ENCODE results near the gene AGRN.

AGRN gene

DNA sequence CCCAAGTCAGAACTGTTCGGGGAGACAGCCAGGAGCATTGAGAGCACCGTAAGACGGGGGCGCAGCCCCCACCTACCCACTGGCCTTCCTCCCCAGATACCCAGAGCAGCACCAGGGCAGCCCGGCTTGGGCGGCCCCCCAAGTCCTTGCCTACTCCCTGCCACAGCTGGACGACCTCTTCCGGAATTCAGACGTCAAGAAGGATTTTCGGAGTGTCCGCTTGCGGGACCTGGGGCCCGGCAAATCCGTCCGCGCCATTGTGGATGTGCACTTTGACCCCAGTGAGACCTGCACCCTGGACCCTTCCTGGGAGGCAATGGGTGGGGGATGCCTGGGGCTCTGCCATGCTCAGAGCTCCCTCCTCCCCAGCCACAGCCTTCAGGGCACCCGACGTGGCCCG is 27.5 kb downstream of the AGRN start:
- Histone ChIP-seq H3K4me1 (ENCODE audit: control insufficient read depth in 2 of 2, insufficient read depth in 2 of 2, low read length in 2 of 2) (peaks cover 0 to 6% of the 10 kb centered on the region in 2 donors), H3K27me3 (ENCODE audit: control insufficient read depth in 2 of 2, insufficient read depth in 2 of 2, low read length in 2 of 2) (no peaks in the 10 kb centered on the region), H3K9me3 (ENCODE audit: control insufficient read depth in 2 of 2, low read length in 2 of 2) (no peaks in the 10 kb centered on the region), H3K4me3 (ENCODE audit: low read length in 2 of 2) (no peak overlapping the region), H3K36me3 (ENCODE audit: control insufficient read depth in 2 of 2, insufficient read depth in 2 of 2, low read length in 2 of 2) (peaks cover 3 to 10% of the 10 kb centered on the region in 2 donors), H3K9ac (ENCODE audit: low read depth in 1 of 2, low read length in 2 of 2) (no peak overlapping the region), H3K27ac (ENCODE audit: low read depth in 2 of 2, low read length in 2 of 2) (no peak overlapping the region)

DNA sequence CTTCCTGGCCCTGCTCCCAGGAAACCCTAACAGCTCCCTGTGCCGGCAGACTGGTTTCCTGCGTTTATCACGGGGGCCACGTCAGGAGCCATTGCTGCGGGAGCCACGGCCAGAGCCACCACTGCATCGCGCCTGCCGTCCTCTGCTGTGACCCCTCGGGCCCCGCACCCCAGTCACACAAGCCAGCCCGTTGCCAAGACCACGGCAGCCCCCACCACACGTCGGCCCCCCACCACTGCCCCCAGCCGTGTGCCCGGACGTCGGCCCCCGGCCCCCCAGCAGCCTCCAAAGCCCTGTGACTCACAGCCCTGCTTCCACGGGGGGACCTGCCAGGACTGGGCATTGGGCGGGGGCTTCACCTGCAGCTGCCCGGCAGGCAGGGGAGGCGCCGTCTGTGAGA is 28.0 kb downstream of the AGRN start:
- Histone ChIP-seq H3K36me3 (ENCODE audit: control insufficient read depth in 2 of 2, insufficient read depth in 2 of 2, low read length in 2 of 2) (peaks cover 5 to 12% of the 10 kb centered on the region in 2 donors), H3K27ac (ENCODE audit: low read depth in 2 of 2, low read length in 2 of 2) (no peak overlapping the region), H3K4me3 (ENCODE audit: low read length in 2 of 2) (no peak overlapping the region), H3K9ac (ENCODE audit: low read depth in 1 of 2, low read length in 2 of 2) (no peak overlapping the region), H3K27me3 (ENCODE audit: control insufficient read depth in 2 of 2, insufficient read depth in 2 of 2, low read length in 2 of 2) (no peaks in the 10 kb centered on the region), H3K4me1 (ENCODE audit: control insufficient read depth in 2 of 2, insufficient read depth in 2 of 2, low read length in 2 of 2) (peaks cover 0 to 6% of the 10 kb centered on the region in 2 donors), H3K9me3 (ENCODE audit: control insufficient read depth in 2 of 2, low read length in 2 of 2) (no peaks in the 10 kb centered on the region)

DNA sequence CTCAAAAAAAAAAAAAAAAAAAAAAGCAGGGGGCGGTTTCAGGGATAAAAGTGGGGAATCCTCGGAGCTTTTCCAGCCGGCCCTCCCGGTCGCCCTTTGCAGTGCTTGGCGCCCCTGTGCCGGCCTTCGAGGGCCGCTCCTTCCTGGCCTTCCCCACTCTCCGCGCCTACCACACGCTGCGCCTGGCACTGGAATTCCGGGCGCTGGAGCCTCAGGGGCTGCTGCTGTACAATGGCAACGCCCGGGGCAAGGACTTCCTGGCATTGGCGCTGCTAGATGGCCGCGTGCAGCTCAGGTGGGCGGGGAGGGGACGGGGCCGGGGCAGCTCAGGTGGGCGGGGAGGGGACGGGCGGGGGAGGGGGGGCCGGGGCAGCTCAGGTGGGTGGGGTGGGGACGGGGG is 28.8 kb downstream of the AGRN start:
- Histone ChIP-seq H3K27me3 (ENCODE audit: control insufficient read depth in 2 of 2, insufficient read depth in 2 of 2, low read length in 2 of 2) (no peaks in the 10 kb centered on the region), H3K27ac (ENCODE audit: low read depth in 2 of 2, low read length in 2 of 2) (no peak overlapping the region), H3K4me1 (ENCODE audit: control insufficient read depth in 2 of 2, insufficient read depth in 2 of 2, low read length in 2 of 2) (peaks cover 0 to 6% of the 10 kb centered on the region in 2 donors), H3K4me3 (ENCODE audit: low read length in 2 of 2) (no peak overlapping the region), H3K9ac (ENCODE audit: low read depth in 1 of 2, low read length in 2 of 2) (no peak overlapping the region), H3K36me3 (ENCODE audit: control insufficient read depth in 2 of 2, insufficient read depth in 2 of 2, low read length in 2 of 2) (peaks cover 7 to 11% of the 10 kb centered on the region in 2 donors), H3K9me3 (ENCODE audit: control insufficient read depth in 2 of 2, low read length in 2 of 2) (no peaks in the 10 kb centered on the region)

DNA sequence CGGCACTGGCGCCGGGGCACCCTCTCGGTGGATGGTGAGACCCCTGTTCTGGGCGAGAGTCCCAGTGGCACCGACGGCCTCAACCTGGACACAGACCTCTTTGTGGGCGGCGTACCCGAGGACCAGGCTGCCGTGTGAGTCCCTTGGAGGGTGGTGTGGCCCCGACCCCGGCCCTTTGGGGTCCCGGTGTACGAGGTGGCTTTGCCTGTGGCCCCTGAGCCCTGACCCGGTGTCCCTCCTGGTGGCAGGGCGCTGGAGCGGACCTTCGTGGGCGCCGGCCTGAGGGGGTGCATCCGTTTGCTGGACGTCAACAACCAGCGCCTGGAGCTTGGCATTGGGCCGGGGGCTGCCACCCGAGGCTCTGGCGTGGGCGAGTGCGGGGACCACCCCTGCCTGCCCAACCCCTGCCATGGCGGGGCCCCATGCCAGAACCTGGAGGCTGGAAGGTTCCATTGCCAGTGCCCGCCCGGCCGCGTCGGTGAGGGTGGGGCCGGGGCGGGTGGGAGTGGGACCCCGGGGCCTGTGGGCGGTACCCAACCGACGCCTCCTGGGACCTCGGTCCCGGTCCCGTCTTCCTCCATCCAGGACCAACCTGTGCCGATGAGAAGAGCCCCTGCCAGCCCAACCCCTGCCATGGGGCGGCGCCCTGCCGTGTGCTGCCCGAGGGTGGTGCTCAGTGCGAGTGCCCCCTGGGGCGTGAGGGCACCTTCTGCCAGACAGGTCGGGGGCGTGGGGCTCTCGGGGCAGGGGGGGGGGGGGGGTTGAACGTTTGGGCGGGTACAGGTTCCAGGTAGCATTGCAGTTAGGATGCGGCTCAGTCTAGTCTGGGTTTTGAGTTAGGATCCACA is 29.6 kb downstream of the AGRN start:
- Histone ChIP-seq H3K4me1 (ENCODE audit: control insufficient read depth in 2 of 2, insufficient read depth in 2 of 2, low read length in 2 of 2) (peaks cover 0 to 6% of the 10 kb centered on the region in 2 donors), H3K27ac (ENCODE audit: low read depth in 2 of 2, low read length in 2 of 2) (no peak overlapping the region), H3K4me3 (ENCODE audit: low read length in 2 of 2) (no peak overlapping the region), H3K9ac (ENCODE audit: low read depth in 1 of 2, low read length in 2 of 2) (no peak overlapping the region), H3K9me3 (ENCODE audit: control insufficient read depth in 2 of 2, low read length in 2 of 2) (no peaks in the 10 kb centered on the region), H3K36me3 (ENCODE audit: control insufficient read depth in 2 of 2, insufficient read depth in 2 of 2, low read length in 2 of 2) (peaks cover 7 to 14% of the 10 kb centered on the region in 2 donors), H3K27me3 (ENCODE audit: control insufficient read depth in 2 of 2, insufficient read depth in 2 of 2, low read length in 2 of 2) (no peaks in the 10 kb centered on the region)

DNA sequence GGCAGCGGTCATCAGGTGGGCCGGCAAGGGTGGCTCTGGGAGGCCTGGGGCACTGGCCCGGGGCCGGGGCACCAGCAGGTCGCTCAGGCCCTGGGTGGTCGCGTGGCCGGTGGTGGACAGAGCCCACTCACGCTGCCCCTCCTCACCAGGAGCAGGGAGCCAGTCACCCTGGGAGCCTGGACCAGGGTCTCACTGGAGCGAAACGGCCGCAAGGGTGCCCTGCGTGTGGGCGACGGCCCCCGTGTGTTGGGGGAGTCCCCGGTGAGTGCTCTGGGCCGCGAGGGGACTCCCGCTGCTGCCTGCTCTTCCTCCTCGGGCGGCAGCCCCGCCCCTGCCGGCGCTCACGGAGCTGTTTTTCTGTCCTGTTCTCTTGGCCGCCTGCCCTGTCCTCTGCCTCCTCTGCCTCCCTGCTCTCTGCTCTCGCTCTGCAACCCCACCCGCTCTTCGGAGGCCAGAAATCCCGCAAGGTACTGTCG is 30.7 kb downstream of the AGRN start:
- Histone ChIP-seq H3K4me3 (ENCODE audit: low read length in 2 of 2) (no peak overlapping the region), H3K27ac (ENCODE audit: low read depth in 2 of 2, low read length in 2 of 2) (no peak overlapping the region), H3K4me1 (ENCODE audit: control insufficient read depth in 2 of 2, insufficient read depth in 2 of 2, low read length in 2 of 2) (peaks cover 0 to 6% of the 10 kb centered on the region in 2 donors), H3K9me3 (ENCODE audit: control insufficient read depth in 2 of 2, low read length in 2 of 2) (no peaks in the 10 kb centered on the region), H3K36me3 (ENCODE audit: control insufficient read depth in 2 of 2, insufficient read depth in 2 of 2, low read length in 2 of 2) (peaks cover 7 to 14% of the 10 kb centered on the region in 2 donors), H3K27me3 (ENCODE audit: control insufficient read depth in 2 of 2, insufficient read depth in 2 of 2, low read length in 2 of 2) (no peaks in the 10 kb centered on the region), H3K9ac (ENCODE audit: low read depth in 1 of 2, low read length in 2 of 2) (no peak overlapping the region)

DNA sequence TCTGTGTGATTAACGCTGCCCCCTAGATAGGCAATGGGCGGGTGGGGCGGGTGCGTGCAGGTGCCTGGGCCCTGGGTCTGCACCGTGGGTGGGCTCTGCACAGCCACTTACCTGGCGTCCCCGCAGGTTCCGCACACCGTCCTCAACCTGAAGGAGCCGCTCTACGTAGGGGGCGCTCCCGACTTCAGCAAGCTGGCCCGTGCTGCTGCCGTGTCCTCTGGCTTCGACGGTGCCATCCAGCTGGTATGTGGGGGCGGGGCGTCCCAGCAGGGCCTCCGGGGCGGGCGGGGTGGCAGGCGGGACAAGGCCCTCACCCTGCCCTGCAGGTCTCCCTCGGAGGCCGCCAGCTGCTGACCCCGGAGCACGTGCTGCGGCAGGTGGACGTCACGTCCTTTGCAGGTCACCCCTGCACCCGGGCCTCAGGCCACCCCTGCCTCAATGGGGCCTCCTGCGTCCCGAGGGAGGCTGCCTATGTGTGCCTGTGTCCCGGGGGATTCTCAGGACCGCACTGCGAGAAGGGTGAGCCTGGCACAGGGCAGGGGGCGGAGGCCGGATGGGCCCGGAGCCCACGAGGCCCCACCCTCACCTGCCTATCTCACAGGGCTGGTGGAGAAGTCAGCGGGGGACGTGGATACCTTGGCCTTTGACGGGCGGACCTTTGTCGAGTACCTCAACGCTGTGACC is 31.3 kb downstream of the AGRN start:
- H3K27me3 ChIP-seq (ENCODE audit: control insufficient read depth in 2 of 2, insufficient read depth in 2 of 2, low read length in 2 of 2): no peaks in the 10 kb centered on the region
- peaks cover 0 to 6% of the 10 kb centered on the region in 2 donors for H3K4me1 ChIP-seq (ENCODE audit: control insufficient read depth in 2 of 2, insufficient read depth in 2 of 2, low read length in 2 of 2)
- H3K36me3 ChIP-seq (ENCODE audit: control insufficient read depth in 2 of 2, insufficient read depth in 2 of 2, low read length in 2 of 2): peaks cover 7 to 14% of the 10 kb centered on the region in 2 donors
- H3K9me3 ChIP-seq (ENCODE audit: control insufficient read depth in 2 of 2, low read length in 2 of 2): no peaks in the 10 kb centered on the region
- no peak overlapping the region for H3K27ac ChIP-seq (ENCODE audit: low read depth in 2 of 2, low read length in 2 of 2)
- no peak overlapping the region for H3K9ac ChIP-seq (ENCODE audit: low read depth in 1 of 2, low read length in 2 of 2)
- no peak overlapping the region for H3K4me3 ChIP-seq (ENCODE audit: low read length in 2 of 2)

DNA sequence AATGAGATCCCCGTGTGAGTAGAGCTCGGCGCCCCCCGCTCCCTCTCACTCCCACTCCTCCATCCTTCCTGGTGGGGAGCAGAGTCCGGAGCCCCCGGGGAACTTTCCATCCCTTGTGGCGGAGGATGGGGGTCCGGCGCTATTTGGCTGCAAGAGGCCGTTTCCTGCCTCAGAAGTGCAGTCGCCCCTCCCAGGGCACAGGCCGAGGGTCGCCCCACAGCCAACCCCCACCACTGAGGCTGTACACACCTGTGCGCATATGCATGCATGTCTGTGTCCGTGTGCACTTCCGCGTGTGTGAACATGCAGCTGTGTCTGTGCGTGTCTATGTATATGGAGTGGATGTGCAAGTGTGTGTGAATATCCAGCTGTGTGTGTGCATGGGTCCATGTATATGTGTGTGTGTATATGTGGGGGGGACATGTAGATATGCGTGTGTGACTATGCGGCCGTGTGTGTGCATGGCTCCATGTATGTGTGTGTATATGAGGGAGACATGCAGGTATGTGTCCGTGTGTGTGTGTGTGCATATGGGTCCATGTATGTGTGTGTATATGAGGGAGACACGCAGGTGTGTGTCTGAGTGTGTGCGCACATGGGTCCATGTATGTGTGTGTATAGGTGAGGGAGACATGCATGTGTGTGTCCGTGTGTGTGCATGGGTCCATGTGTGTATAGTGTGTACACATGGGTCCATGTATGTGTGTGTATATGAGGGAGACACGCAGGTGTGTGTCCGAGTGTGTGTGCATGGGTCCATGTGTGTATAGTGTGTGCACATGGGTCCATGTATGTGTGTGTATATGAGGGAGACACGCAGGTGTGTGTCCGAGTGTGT is 32.3 kb downstream of the AGRN start:
- no peak overlapping the region for H3K4me3 ChIP-seq (ENCODE audit: low read length in 2 of 2)
- H3K9me3 ChIP-seq (ENCODE audit: control insufficient read depth in 2 of 2, low read length in 2 of 2): no peaks in the 10 kb centered on the region
- peaks cover 7 to 9% of the 10 kb centered on the region in 2 donors for H3K36me3 ChIP-seq (ENCODE audit: control insufficient read depth in 2 of 2, insufficient read depth in 2 of 2, low read length in 2 of 2)
- peaks cover 0 to 6% of the 10 kb centered on the region in 2 donors for H3K4me1 ChIP-seq (ENCODE audit: control insufficient read depth in 2 of 2, insufficient read depth in 2 of 2, low read length in 2 of 2)
- H3K27me3 ChIP-seq (ENCODE audit: control insufficient read depth in 2 of 2, insufficient read depth in 2 of 2, low read length in 2 of 2): no peaks in the 10 kb centered on the region
- no peak overlapping the region for H3K27ac ChIP-seq (ENCODE audit: low read depth in 2 of 2, low read length in 2 of 2)
- H3K9ac ChIP-seq (ENCODE audit: low read depth in 1 of 2, low read length in 2 of 2): no peak overlapping the region

DNA sequence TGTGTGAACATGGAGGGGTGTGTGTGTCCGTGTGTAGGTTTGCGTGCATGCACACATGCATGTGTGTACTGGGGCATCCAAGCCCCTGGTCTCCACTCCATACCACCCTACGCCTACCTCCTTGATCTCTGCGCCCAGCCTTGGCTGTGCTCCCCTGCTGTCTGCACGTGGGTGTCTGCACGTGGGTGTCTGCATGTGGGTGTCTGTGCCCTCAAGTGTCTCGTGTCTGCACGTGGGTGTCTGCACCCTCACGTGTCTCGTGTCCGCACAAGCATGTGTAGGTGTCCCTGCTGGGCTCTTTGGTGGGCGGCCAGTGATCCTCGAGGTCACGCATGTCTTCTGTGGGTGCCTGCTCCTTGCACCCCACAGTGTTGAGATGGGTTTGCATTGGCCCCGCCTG is 33.1 kb downstream of the AGRN start:
- peaks cover 0 to 6% of the 10 kb centered on the region in 2 donors for H3K4me1 ChIP-seq (ENCODE audit: control insufficient read depth in 2 of 2, insufficient read depth in 2 of 2, low read length in 2 of 2)
- peaks cover 4 to 9% of the 10 kb centered on the region in 2 donors for H3K36me3 ChIP-seq (ENCODE audit: control insufficient read depth in 2 of 2, insufficient read depth in 2 of 2, low read length in 2 of 2)
- H3K9me3 ChIP-seq (ENCODE audit: control insufficient read depth in 2 of 2, low read length in 2 of 2): no peaks in the 10 kb centered on the region

DNA sequence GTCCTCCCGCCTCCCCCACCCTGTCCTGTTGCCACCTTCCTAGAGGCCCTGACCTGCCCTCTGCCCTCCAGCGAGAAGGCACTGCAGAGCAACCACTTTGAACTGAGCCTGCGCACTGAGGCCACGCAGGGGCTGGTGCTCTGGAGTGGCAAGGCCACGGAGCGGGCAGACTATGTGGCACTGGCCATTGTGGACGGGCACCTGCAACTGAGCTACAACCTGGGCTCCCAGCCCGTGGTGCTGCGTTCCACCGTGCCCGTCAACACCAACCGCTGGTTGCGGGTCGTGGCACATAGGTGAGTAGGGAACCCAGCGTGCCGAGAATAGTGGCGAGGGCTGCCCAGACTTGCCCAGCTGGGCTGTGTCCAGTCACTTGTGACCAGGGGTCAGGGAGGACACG is 33.8 kb downstream of the AGRN start:
- H3K9me3 ChIP-seq (ENCODE audit: control insufficient read depth in 2 of 2, low read length in 2 of 2): no peaks in the 10 kb centered on the region
- H3K36me3 ChIP-seq (ENCODE audit: control insufficient read depth in 2 of 2, insufficient read depth in 2 of 2, low read length in 2 of 2): peaks cover 4 to 9% of the 10 kb centered on the region in 2 donors
- H3K27ac ChIP-seq (ENCODE audit: low read depth in 2 of 2, low read length in 2 of 2): no peak overlapping the region
- H3K4me3 ChIP-seq (ENCODE audit: low read length in 2 of 2): no peak overlapping the region
- peaks cover 7 to 8% of the 10 kb centered on the region in 2 donors for H3K27me3 ChIP-seq (ENCODE audit: control insufficient read depth in 2 of 2, insufficient read depth in 2 of 2, low read length in 2 of 2)
- H3K9ac ChIP-seq (ENCODE audit: low read depth in 1 of 2, low read length in 2 of 2): no peak overlapping the region
- H3K4me1 ChIP-seq (ENCODE audit: control insufficient read depth in 2 of 2, insufficient read depth in 2 of 2, low read length in 2 of 2): peaks cover under 1 to 7% of the 10 kb centered on the region in 2 donors

More for the DNA sequence above, 33.1 kb downstream of the AGRN start:
- Histone ChIP-seq H3K9ac (ENCODE audit: low read depth in 1 of 2, low read length in 2 of 2) (no peak overlapping the region), H3K4me3 (ENCODE audit: low read length in 2 of 2) (no peak overlapping the region), H3K27ac (ENCODE audit: low read depth in 2 of 2, low read length in 2 of 2) (no peak overlapping the region), H3K27me3 (ENCODE audit: control insufficient read depth in 2 of 2, insufficient read depth in 2 of 2, low read length in 2 of 2) (peaks cover 2 to 3% of the 10 kb centered on the region in 2 donors)

Data from mucosa of rectum (tissue), 2 donors.